GM12865 (cell line): ENCODE results near the gene GRAMD1B.

Experiments
- DNase-seq: peaks from one replicate; pipeline ENCODE4 v3.0.0; 2010; ENCODE audit warnings: low read depth
- H3K4me3 ChIP-seq: 2 replicates; pipeline ENCODE4 v1.5.1; 2011; ENCODE audit warnings: mild to moderate bottlenecking, low read depth, low read length, control low read depth
- TF ChIP-seq, protein P1 (sequence below): IDR thresholded peaks from 2 replicates; pipeline ENCODE4 v1.5.1; 2011; ENCODE audit warnings: low read length, control low read depth, low read depth, inconsistent platforms; ENCODE audit not compliant: insufficient read depth; ENCODE audit errors: missing control alignments

The GRAMD1B gene

DNA sequence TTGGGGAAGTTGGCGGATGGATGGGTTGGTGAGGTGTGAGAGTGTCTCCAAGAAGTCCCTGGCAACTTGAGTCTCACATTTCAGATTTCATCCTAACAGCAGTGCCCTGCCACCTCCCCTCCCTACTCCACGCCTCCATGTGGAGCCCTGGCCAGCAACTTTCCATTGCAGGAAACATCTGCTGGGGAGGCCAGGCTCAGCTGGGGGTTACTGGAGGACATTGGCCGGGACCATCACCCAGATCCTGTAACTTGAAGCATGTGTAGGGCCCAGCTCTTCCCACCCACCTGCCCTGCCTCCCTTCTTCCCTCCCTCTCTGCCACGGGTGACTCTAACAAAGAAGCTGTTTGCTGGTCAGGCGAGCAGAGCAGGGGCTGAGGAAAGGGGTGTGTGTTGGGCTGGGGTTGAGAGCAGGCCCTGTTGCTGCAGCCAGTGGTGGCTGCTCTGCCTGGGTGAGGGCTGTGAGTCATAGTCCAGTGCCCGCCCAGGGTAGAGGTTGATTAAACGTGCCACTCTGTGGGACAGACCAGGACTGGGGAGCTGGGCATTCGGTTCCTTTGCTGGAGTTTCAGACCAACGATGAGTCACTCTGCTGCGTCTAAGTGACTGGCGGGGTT lies 160.3 kb downstream of the GRAMD1B start:
- H3K4me3 ChIP-seq = no peak overlapping the region
- DNase-seq = no peak
- TF ChIP-seq, protein P1, sequence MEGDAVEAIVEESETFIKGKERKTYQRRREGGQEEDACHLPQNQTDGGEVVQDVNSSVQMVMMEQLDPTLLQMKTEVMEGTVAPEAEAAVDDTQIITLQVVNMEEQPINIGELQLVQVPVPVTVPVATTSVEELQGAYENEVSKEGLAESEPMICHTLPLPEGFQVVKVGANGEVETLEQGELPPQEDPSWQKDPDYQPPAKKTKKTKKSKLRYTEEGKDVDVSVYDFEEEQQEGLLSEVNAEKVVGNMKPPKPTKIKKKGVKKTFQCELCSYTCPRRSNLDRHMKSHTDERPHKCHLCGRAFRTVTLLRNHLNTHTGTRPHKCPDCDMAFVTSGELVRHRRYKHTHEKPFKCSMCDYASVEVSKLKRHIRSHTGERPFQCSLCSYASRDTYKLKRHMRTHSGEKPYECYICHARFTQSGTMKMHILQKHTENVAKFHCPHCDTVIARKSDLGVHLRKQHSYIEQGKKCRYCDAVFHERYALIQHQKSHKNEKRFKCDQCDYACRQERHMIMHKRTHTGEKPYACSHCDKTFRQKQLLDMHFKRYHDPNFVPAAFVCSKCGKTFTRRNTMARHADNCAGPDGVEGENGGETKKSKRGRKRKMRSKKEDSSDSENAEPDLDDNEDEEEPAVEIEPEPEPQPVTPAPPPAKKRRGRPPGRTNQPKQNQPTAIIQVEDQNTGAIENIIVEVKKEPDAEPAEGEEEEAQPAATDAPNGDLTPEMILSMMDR = no peak

DNA sequence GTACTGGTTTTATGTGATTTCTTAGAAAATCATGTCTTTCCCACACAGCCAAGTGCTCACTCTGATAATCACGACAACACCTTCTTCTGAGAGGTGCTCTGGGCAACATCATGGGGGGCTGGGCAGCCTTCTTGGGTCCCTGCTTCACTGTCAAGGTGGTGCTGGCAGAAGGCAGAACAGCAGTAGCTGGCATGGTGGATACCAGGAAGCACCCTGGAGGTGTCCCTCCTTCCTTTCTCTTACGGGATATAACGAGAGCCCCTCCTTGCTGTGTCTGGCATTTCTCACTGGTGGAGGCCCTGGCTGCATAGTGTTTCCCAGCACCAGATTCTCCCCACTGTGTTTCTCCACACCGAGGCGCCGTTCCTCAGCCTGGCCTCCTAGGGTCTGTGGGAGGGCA lies 163.5 kb downstream of the GRAMD1B start:
- no peak overlapping the region for H3K4me3 ChIP-seq
- TF ChIP-seq, protein P1 = no peak
- no peak for DNase-seq

DNA sequence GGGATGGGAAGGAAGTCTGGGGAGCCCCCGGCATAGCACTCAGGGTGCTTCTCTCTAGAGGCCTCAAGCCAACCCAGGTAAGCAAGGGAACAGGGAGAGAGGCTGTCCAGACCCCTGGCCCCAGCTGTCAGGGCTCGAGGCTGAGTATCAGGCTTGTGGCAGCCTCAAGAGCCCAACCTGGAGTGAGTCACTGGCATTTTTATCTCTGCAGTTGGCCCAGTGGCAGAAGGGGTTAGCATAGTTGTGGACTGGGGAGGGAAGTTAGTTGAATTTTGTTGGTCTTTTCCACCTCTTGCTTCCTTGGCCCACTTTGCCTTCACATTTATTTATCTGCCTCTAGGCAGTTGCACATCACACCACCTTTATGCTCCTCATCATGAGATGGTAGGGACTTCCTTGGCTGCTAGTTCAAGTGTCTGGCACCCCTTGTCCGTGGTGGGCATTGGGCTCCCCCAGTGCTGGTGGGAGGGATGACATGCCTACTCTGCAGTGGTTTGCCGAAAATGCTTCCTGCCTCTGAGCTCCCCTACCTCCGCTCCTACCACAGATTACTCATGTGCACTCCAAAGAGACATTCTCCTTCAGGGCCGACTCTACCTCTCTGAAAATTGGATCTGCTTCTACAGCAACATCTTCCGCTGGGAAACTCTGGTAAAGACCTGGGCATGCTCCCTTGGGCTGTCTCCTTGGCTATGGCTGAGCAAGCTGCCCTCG lies 164.3 kb downstream of the GRAMD1B start:
- no peak for DNase-seq
- H3K4me3 ChIP-seq = no peak overlapping the region
- TF ChIP-seq, protein P1 = no peak

DNA sequence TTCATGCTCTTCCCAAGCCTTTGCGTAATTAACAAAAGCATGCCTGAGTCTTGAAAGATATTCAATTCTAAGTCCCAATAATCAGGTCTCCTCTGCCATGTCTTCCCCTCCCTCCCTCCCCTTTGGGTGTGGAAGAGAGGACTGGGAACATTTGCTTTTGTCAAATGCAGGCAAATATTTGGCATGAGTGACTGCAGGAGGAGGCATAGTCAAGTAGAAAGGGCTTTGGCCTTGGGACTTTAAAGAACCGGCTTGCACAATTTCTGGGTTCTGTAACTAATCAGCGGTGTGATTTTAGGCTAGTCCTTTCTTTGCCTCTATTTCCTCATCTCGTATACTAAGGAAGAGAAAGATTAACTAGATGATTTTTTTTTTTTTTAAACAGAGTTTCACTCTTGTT lies 164.9 kb downstream of the GRAMD1B start:
- no peak for DNase-seq

DNA sequence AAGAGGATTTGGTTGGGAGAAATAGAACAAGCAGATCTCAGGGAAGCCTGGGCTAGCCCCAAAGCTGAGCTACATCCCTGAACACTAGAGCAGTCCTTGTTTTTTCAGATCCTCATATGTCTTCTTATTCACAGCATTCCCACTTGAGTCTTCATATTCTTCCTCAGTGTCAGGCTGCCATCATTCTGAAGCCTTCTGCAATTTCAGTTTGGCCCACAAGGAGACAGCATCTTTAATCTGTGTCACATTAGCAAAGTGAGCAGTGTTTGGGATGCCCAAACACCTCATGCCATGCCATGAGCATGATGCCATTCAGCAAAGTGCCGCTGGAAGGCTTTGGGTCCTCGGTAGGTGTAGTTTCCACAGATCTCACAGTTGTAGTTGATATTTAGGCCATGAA lies 167.8 kb downstream of the GRAMD1B start:
- TF ChIP-seq, protein P1 = no peak
- no peak overlapping the region for H3K4me3 ChIP-seq
- DNase-seq = no peak

More for the DNA sequence above, 164.9 kb downstream of the GRAMD1B start:
- TF ChIP-seq, protein P1 = no peak
- H3K4me3 ChIP-seq = no peak overlapping the region

DNA sequence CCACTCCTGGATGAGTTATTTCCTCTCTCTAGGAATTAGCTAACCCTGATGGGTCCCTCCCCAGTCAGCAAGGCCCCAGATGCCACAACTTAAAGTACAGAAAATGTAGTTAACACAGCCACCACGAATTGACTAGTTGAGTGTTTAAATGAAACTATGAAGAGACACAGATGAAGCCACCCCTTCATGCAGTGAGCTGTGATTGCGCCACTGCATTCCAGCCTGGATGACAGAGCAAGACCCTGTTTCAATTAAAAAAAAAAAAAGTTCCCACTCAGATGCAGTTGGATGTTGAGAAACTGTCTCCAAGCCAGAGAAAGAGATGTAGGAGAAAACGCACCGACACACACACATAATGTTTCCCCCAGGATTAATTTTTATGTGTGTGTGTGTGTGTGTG lies 171.1 kb downstream of the GRAMD1B start:
- no peak overlapping the region for H3K4me3 ChIP-seq
- no peak for DNase-seq
- TF ChIP-seq, protein P1 = no peak
